ENCODE measurements around the gene COX19. TPM values are rescaled to one million over a fixed set of nuclear protein-coding genes. Genes with fewer than 3 reads are reported as not detected.

The COX19 gene
- total and polyA plus RNA-seq, 7 donors, result 5.1 to 12.7 (median 9.2) TPM

GRCh38 chr7:954330-955238 lies 20.8 kb downstream of the COX19 start, which contains the start of gene ADAP1:
ADAP1 (minus strand) TSS chr7:954680; CDS start chr7:954477, 203 bp downstream.
- peak; percentile 67 for DNase-seq
- peaks cover 0 to 36% (median 25%) of the 10 kb centered on the region in 4 donors for H3K4me1 ChIP-seq

GRCh38 chr7:953547-954327 lies 21.6 kb downstream of the COX19 start:
- no peaks in the 10 kb centered on the region for H3K36me3 ChIP-seq
- DNase-seq, result peak; percentile 86
- H3K9me3 ChIP-seq, result no peaks in the 10 kb centered on the region
- peak overlapping the region; percentile 80 to 90 (median 88) for H3K27ac ChIP-seq
- H3K4me3 ChIP-seq, result peak overlapping the region; percentile 43 to 78 (median 70)
- H3K4me1 ChIP-seq, result peaks cover 0 to 36% (median 25%) of the 10 kb centered on the region in 4 donors
- intact Hi-C loops (cut with DNase I), result loop anchor here (5.0 to 10.0 kb wide), 4 partner anchors 36 to 169 kb away; partner anchors contain the start of gene GET4
- H3K27me3 ChIP-seq, result no peaks in the 10 kb centered on the region
- 1 to 8% methylated on average over 76 to 78 of the region's 78 CpGs for WGBS, 2 donors
- no peak for TF ChIP-seq CTCF (IDR thresholded peaks at IDR 0.05)
- TF ChIP-seq POLR2A (IDR thresholded peaks at IDR 0.05), result peak; percentile 23 to 63
- peak in 3 of 4 donors; percentile 27 to 70 (median 56) for TF ChIP-seq POLR2AphosphoS5 (IDR thresholded peaks at IDR 0.05)
- no peak for TF ChIP-seq EP300 (IDR thresholded peaks at IDR 0.05)

More at GRCh38 chr7:954330-955238, 20.8 kb downstream of the COX19 start, which contains the start of gene ADAP1:
- peak within 1 kb of the TSS; percentile 43 to 78 (median 70) for H3K4me3 ChIP-seq
- TF ChIP-seq POLR2A (IDR thresholded peaks at IDR 0.05) (no peak), EP300 (IDR thresholded peaks at IDR 0.05) (no peak), POLR2AphosphoS5 (IDR thresholded peaks at IDR 0.05) (peak in 1 of 4 donors; percentile 14), CTCF (IDR thresholded peaks at IDR 0.05) (no peak)
- no peaks in the 10 kb centered on the region for H3K36me3 ChIP-seq
- intact Hi-C loops (cut with DNase I), result loop anchor here (5.0 to 10.0 kb wide), 4 partner anchors 37 to 170 kb away; partner anchors contain the start of gene GET4
- H3K9me3 ChIP-seq, result no peaks in the 10 kb centered on the region
- H3K27me3 ChIP-seq, result no peaks in the 10 kb centered on the region
- peak within 1 kb of the TSS; percentile 80 to 93 (median 89) for H3K27ac ChIP-seq
- 6 to 8% methylated on average over 115 of the region's 115 CpGs for WGBS, 2 donors

GRCh38 chr7:952548-953441 lies 22.6 kb downstream of the COX19 start:
- intact Hi-C loops (cut with DNase I), result loop anchor here (5.0 to 10.0 kb wide), 4 partner anchors 35 to 168 kb away; partner anchors contain the start of gene GET4
- DNase-seq, result peak; percentile 62
- WGBS, 2 donors, result 51 to 80% methylated on average over 20 of the region's 20 CpGs
- Histone ChIP-seq H3K4me3 (peak overlapping the region in 3 of 4 donors; percentile 68 to 78 (median 73)), H3K27ac (peak overlapping the region; percentile 80 to 90 (median 88)), H3K27me3 (no peaks in the 10 kb centered on the region), H3K36me3 (no peaks in the 10 kb centered on the region), H3K9me3 (no peaks in the 10 kb centered on the region), H3K4me1 (peaks cover 0 to 36% (median 25%) of the 10 kb centered on the region in 4 donors)
- no peak for TF ChIP-seq POLR2AphosphoS5 (IDR thresholded peaks at IDR 0.05)
- TF ChIP-seq POLR2A (IDR thresholded peaks at IDR 0.05), result no peak
- TF ChIP-seq CTCF (IDR thresholded peaks at IDR 0.05), result no peak
- TF ChIP-seq EP300 (IDR thresholded peaks at IDR 0.05), result no peak
